Caco-2 (cell line): Measurements from ENCODE around the gene LPAR1. TPM values are rescaled to one million over a fixed set of nuclear protein-coding genes. Genes with fewer than 3 reads are reported as not detected.

Source experiments
- BruUV-seq: library from RNA; stranded (reverse); fragments of 400-500 nt; replicated peaks from 2 replicates; lab custom pipeline; 2021; lab: Mats Ljungman, UMichigan
- CTCF ChIA-PET: fragments of 300-600 bp; sonication (Branson Sonifier 250); formaldehyde crosslinking; loops from one replicate; lab custom pipeline; 2022; ENCODE audit warnings: antibody characterized with exemption; lab: Charles Lee
- POLR2A ChIA-PET: fragments of 300-600 bp; sonication (Branson Sonifier 250); formaldehyde crosslinking; loops from one replicate; lab custom pipeline; 2022; ENCODE audit warnings: antibody characterized with exemption; lab: Charles Lee
- DNase-seq, 2 experiments: peaks; one replicate each; pipeline versions ENCODE4 v3.0.0 to v3.0.0-alpha.2; 2020 to 2022
- H3K27me3 ChIP-seq: replicated peaks from 2 replicates; pipeline ENCODE4 v1.6.0; 2011; ENCODE audit warnings: low read length; ENCODE audit not compliant: control insufficient read depth, insufficient read depth
- H3K36me3 ChIP-seq: 2 replicates; pipeline ENCODE4 v1.5.1; 2011; ENCODE audit warnings: low read length; ENCODE audit not compliant: control insufficient read depth, insufficient read depth
- H3K4me1 ChIP-seq: fragments of 250-450 bp; sonication (Bioruptor Pico); 2 replicates; pipeline ENCODE4 v1.5.1; 2020; ENCODE audit warnings: mild to moderate bottlenecking
- H3K4me3 ChIP-seq: 2 replicates; pipeline ENCODE4 v1.5.1; 2011; ENCODE audit warnings: low read depth, mild to moderate bottlenecking, control low read depth, low read length
- H3K9me3 ChIP-seq: fragments of 250-450 bp; sonication (Bioruptor Pico); 2 replicates; pipeline ENCODE4 v1.5.1; 2020; ENCODE audit warnings: mild to moderate bottlenecking, moderate library complexity
- H3K27ac Mint-ChIP-seq: one replicate; pipeline ENCODE4 v1.8.0; 2022; ENCODE audit warnings: mixed read lengths; ENCODE audit not compliant: unreplicated experiment
- H3K27me3 Mint-ChIP-seq: one replicate; pipeline ENCODE4 v1.8.0; 2022; ENCODE audit warnings: mixed read lengths; ENCODE audit not compliant: insufficient read depth, unreplicated experiment
- H3K36me3 Mint-ChIP-seq: one replicate; pipeline ENCODE4 v1.8.0; 2022; ENCODE audit warnings: mild to moderate bottlenecking, mixed read lengths; ENCODE audit not compliant: insufficient read depth, unreplicated experiment
- H3K4me1 Mint-ChIP-seq: one replicate; pipeline ENCODE4 v1.8.0; 2022; ENCODE audit warnings: low read depth, mixed read lengths; ENCODE audit not compliant: unreplicated experiment
- H3K4me3 Mint-ChIP-seq: one replicate; pipeline ENCODE4 v1.8.0; 2022; ENCODE audit warnings: mild to moderate bottlenecking, moderate library complexity, mixed read lengths; ENCODE audit not compliant: unreplicated experiment
- H3K9me3 Mint-ChIP-seq: one replicate; pipeline ENCODE4 v1.8.0; 2022; ENCODE audit warnings: mixed read lengths; ENCODE audit not compliant: unreplicated experiment
- CTCF ChIP-seq, 2 experiments: fragments of 200-600 bp in 1 of 2; IDR thresholded peaks; 1 replicate in 1 of 2; 2 replicates in 1 of 2; pipeline versions ENCODE4 v1.5.1 to v1.8.0; 2011 to 2022; ENCODE audit warnings: antibody characterized with exemption in 1 of 2, control low read depth in 1 of 2, inconsistent platforms in 1 of 2, low read depth in 1 of 2, low read length in 1 of 2, mild to moderate bottlenecking in 1 of 2, moderate library complexity in 1 of 2; ENCODE audit not compliant: insufficient read depth in 1 of 2, severe bottlenecking in 1 of 2, unreplicated experiment in 1 of 2
- intact Hi-C: fragments of 100-400 bp; cut with micrococcal nuclease; formaldehyde crosslinking; loops from one replicate; pipeline ENCODE4 v1.10.0; 2022; ENCODE audit not compliant: unreplicated experiment
- total RNA-seq: library from RNA; stranded (reverse); gene quantifications from 2 replicates; pipeline ENCODE4 v1.2.3, GENCODE V29; 2022

The LPAR1 gene
- total RNA-seq, 1 experiment from 2014 or later: 20.3 TPM

- H3K9me3 ChIP-seq: no peaks in the 10 kb centered on the region; the same call in 1 of the 2 replicates
- DNase-seq: no peak
- intact Hi-C loops: no loop called here
- no peaks in the 10 kb centered on the region for H3K27me3 Mint-ChIP-seq
- no peaks in the 10 kb centered on the region for H3K27me3 ChIP-seq
- ChIA-PET POLR2A (no interaction called here), CTCF (interaction anchor here (0.6 kb wide), 1 partner anchor 16 kb away, joined by 3 read pairs; no protein-coding TSS in a partner anchor)
- no peaks in the 10 kb centered on the region for H3K36me3 Mint-ChIP-seq
- H3K4me1 Mint-ChIP-seq: peaks cover 6% of the 10 kb centered on the region
- BruUV-seq: no TSS peak
- peaks cover 16% of the 10 kb centered on the region for H3K9me3 Mint-ChIP-seq
- no peak overlapping the region for H3K27ac Mint-ChIP-seq
- no peaks in the 10 kb centered on the region for H3K4me1 ChIP-seq
- no peak overlapping the region for H3K4me3 Mint-ChIP-seq
- H3K4me3 ChIP-seq: no peak overlapping the region
- no peaks in the 10 kb centered on the region for H3K36me3 ChIP-seq
- no peak for TF ChIP-seq CTCF (IDR thresholded peaks at IDR 0.05; ENCODE audit: insufficient read depth in 1 of 2, low read depth in 1 of 2, low read length in 1 of 2, severe bottlenecking in 1 of 2, unreplicated experiment in 1 of 2)
Measured at GRCh38 chr9:111004936-111005335, 33.3 kb downstream of the LPAR1 start.

- H3K36me3 ChIP-seq: no peaks in the 10 kb centered on the region
- no peak for TF ChIP-seq CTCF (IDR thresholded peaks at IDR 0.05; ENCODE audit: insufficient read depth in 1 of 2, low read depth in 1 of 2, low read length in 1 of 2, severe bottlenecking in 1 of 2, unreplicated experiment in 1 of 2)
- intact Hi-C loops: no loop called here
- Mint-ChIP-seq H3K4me1 (peaks cover 6% of the 10 kb centered on the region), H3K27ac (no peak overlapping the region), H3K36me3 (no peaks in the 10 kb centered on the region), H3K9me3 (peaks cover 16% of the 10 kb centered on the region), H3K4me3 (no peak overlapping the region), H3K27me3 (no peaks in the 10 kb centered on the region)
- no peaks in the 10 kb centered on the region; the same call in 1 of the 2 replicates for H3K9me3 ChIP-seq
- no peak for DNase-seq
- no peaks in the 10 kb centered on the region for H3K4me1 ChIP-seq
- POLR2A ChIA-PET: no interaction called here
- H3K4me3 ChIP-seq: no peak overlapping the region
- CTCF ChIA-PET: no interaction called here
- BruUV-seq: no TSS peak
- no peaks in the 10 kb centered on the region for H3K27me3 ChIP-seq
Measured at GRCh38 chr9:111003182-111003581, 35.1 kb downstream of the LPAR1 start.

- Histone ChIP-seq H3K36me3 (no peaks in the 10 kb centered on the region), H3K4me3 (no peak overlapping the region), H3K27me3 (no peaks in the 10 kb centered on the region), H3K4me1 (no peaks in the 10 kb centered on the region), H3K9me3 (peaks cover 7% of the 10 kb centered on the region)
- peaks cover 6% of the 10 kb centered on the region for H3K4me1 Mint-ChIP-seq
- POLR2A ChIA-PET: no interaction called here
- H3K36me3 Mint-ChIP-seq: no peaks in the 10 kb centered on the region
- TF ChIP-seq CTCF (IDR thresholded peaks at IDR 0.05; ENCODE audit: insufficient read depth in 1 of 2, low read depth in 1 of 2, low read length in 1 of 2, severe bottlenecking in 1 of 2, unreplicated experiment in 1 of 2): no peak
- H3K27me3 Mint-ChIP-seq: no peaks in the 10 kb centered on the region
- BruUV-seq: no TSS peak
- no peak for DNase-seq
- H3K4me3 Mint-ChIP-seq: no peak overlapping the region
- CTCF ChIA-PET: no interaction called here
- intact Hi-C loops: no loop called here
- H3K9me3 Mint-ChIP-seq: peaks cover 13% of the 10 kb centered on the region
- H3K27ac Mint-ChIP-seq: no peak overlapping the region
Measured at GRCh38 chr9:111001526-111001925, 36.7 kb downstream of the LPAR1 start.
